SU-DHL-6 (cell line): Measurements from ENCODE around the gene CCNG1.

ENCODE experiments used
- H2AFZ ChIP-seq: fragments of 200-600 bp; sonication (generic); 2 replicates; pipeline ENCODE4 v1.6.1; 2014; ENCODE audit warnings: low read depth, mild to moderate bottlenecking, moderate library complexity, mixed read lengths, antibody characterized with exemption, low read length; ENCODE audit not compliant: severe bottlenecking
- H3F3A ChIP-seq: fragments of 200-600 bp; shearing (Covaris generic); 2 replicates; pipeline ENCODE4 v1.6.0; 2016; ENCODE audit warnings: antibody characterized with exemption, mild to moderate bottlenecking; ENCODE audit not compliant: insufficient read depth
- H3K27ac ChIP-seq: fragments of 200-600 bp; sonication (generic); 2 replicates; pipeline ENCODE4 v1.5.1; 2016; ENCODE audit warnings: low read depth, mild to moderate bottlenecking, low read length, moderate library complexity, mixed read lengths
- H3K27me3 ChIP-seq: fragments of 200-600 bp; sonication (generic), shearing (Covaris generic); 2 replicates; pipeline ENCODE4 v1.6.0; 2014; ENCODE audit warnings: mild to moderate bottlenecking, low read length
- H3K36me3 ChIP-seq: fragments of 200-600 bp; sonication (generic); 2 replicates; pipeline ENCODE4 v1.6.1; 2014; ENCODE audit warnings: mild to moderate bottlenecking, low read length, mixed read lengths
- H3K4me2 ChIP-seq: fragments of 300-600, 200-600 bp; shearing (Covaris generic), sonication (generic); 2 replicates; pipeline ENCODE4 v1.6.0; 2014; ENCODE audit warnings: low read length, low read depth, mild to moderate bottlenecking; ENCODE audit not compliant: poor library complexity, severe bottlenecking
- H3K4me3 ChIP-seq: fragments of 200-600 bp; sonication (generic); 2 replicates; pipeline ENCODE4 v1.5.1; 2014; ENCODE audit warnings: antibody characterized with exemption, low read length, mild to moderate bottlenecking, mixed read lengths; ENCODE audit not compliant: insufficient read depth, poor library complexity, severe bottlenecking
- H3K79me2 ChIP-seq: fragments of 200-600 bp; sonication (generic); 2 replicates; pipeline ENCODE4 v1.6.1; 2014; ENCODE audit warnings: mild to moderate bottlenecking, low read length, moderate library complexity; ENCODE audit not compliant: insufficient read depth
- H3K9ac ChIP-seq: fragments of 200-600 bp; sonication (generic); 2 replicates; pipeline ENCODE4 v1.7.0; 2014; ENCODE audit warnings: mild to moderate bottlenecking, low read length
- H3K9me2 ChIP-seq: fragments of 200-600 bp; sonication (generic); replicated peaks from 2 replicates; pipeline ENCODE4 v1.6.1; 2014; ENCODE audit warnings: low read length; ENCODE audit not compliant: insufficient read depth
- H3K9me3 ChIP-seq: fragments of 200-600 bp; sonication (generic); 2 replicates; pipeline ENCODE4 v1.6.1; 2014; ENCODE audit warnings: low read length, mixed read lengths; ENCODE audit not compliant: insufficient read depth
- H4K20me1 ChIP-seq: fragments of 200-600 bp; sonication (generic); 2 replicates; pipeline ENCODE4 v1.6.1; 2014; ENCODE audit warnings: low read depth, mild to moderate bottlenecking, antibody characterized with exemption, low read length, moderate library complexity, mixed read lengths
- EZH2phosphoT487 ChIP-seq: fragments of 200-600 bp; sonication (generic), shearing (Covaris generic); conservative IDR thresholded peaks from 2 replicates; pipeline ENCODE4 v1.6.1; 2018; ENCODE audit warnings: mild to moderate bottlenecking, antibody characterized with exemption, low read length, moderate library complexity, mixed read lengths
- TF ChIP-seq, protein P1 (sequence below): fragments of 200-600 bp; sonication (generic); IDR thresholded peaks from one replicate; pipeline ENCODE4 v1.5.1; 2017; ENCODE audit warnings: antibody characterized with exemption, mild to moderate bottlenecking, low read length, moderate library complexity; ENCODE audit not compliant: insufficient read depth, poor library complexity, severe bottlenecking

Gene CCNG1

GRCh38 chr5:163447875-163448274 lies 10.5 kb downstream of the CCNG1 start:
- H3K36me3 ChIP-seq, result peaks cover 66% of the 10 kb centered on the region; the same call in 1 of the 2 replicates
- H2AFZ ChIP-seq, result no peak overlapping the region
- 0 out of 2 replicates have a peak, but pooled peaks cover 4% of the 10 kb centered on the region for H4K20me1 ChIP-seq
- H3K4me2 ChIP-seq, result no peak overlapping the region
- H3F3A ChIP-seq, result peaks cover 43% of the 10 kb centered on the region; the same call in 1 of the 2 replicates
- no peaks in the 10 kb centered on the region for H3K9me2 ChIP-seq
- no peak overlapping the region for H3K9ac ChIP-seq
- H3K27me3 ChIP-seq, result no peaks in the 10 kb centered on the region
- no peak for TF ChIP-seq EZH2phosphoT487
- TF ChIP-seq, protein P1, sequence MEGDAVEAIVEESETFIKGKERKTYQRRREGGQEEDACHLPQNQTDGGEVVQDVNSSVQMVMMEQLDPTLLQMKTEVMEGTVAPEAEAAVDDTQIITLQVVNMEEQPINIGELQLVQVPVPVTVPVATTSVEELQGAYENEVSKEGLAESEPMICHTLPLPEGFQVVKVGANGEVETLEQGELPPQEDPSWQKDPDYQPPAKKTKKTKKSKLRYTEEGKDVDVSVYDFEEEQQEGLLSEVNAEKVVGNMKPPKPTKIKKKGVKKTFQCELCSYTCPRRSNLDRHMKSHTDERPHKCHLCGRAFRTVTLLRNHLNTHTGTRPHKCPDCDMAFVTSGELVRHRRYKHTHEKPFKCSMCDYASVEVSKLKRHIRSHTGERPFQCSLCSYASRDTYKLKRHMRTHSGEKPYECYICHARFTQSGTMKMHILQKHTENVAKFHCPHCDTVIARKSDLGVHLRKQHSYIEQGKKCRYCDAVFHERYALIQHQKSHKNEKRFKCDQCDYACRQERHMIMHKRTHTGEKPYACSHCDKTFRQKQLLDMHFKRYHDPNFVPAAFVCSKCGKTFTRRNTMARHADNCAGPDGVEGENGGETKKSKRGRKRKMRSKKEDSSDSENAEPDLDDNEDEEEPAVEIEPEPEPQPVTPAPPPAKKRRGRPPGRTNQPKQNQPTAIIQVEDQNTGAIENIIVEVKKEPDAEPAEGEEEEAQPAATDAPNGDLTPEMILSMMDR, result no peak
- H3K4me3 ChIP-seq, result no peak overlapping the region
- no peak overlapping the region for H3K27ac ChIP-seq
- no peaks in the 10 kb centered on the region for H3K9me3 ChIP-seq
- H3K79me2 ChIP-seq, result peaks cover 2% of the 10 kb centered on the region; the same call in 1 of the 2 replicates

DNA sequence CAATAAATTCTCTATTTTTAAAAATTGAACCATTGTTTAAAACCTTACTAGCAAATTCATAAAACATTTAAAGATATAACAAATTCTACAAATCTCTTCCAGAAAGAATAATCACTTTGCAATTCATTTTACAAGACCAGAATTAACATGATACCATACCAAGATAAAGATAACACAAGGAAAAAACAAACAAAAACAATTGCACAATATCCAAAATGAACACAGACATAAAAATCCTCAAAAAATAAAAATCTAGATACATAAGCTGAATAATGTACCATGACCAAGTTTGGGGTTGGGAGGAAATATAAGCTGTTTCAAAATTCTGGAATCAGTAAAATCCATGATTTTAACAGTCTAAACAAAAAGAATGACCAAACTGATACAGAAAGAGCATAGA lies 11.1 kb downstream of the CCNG1 start:
- Histone ChIP-seq H3K36me3 (peaks cover 68% of the 10 kb centered on the region; the same call in 1 of the 2 replicates), H2AFZ (no peak overlapping the region), H3F3A (peaks cover 49% of the 10 kb centered on the region; the same call in 1 of the 2 replicates), H3K79me2 (peaks cover 2% of the 10 kb centered on the region; the same call in 1 of the 2 replicates), H3K27me3 (no peaks in the 10 kb centered on the region), H4K20me1 (0 out of 2 replicates have a peak, but pooled peaks cover 4% of the 10 kb centered on the region), H3K4me2 (no peak overlapping the region), H3K27ac (no peak overlapping the region), H3K9ac (no peak overlapping the region), H3K9me2 (no peaks in the 10 kb centered on the region), H3K9me3 (no peaks in the 10 kb centered on the region), H3K4me3 (no peak overlapping the region)
- TF ChIP-seq, protein P1, result no peak
- TF ChIP-seq EZH2phosphoT487, result no peak

- Histone ChIP-seq H3K9me3 (no peaks in the 10 kb centered on the region), H4K20me1 (no peaks in the 10 kb centered on the region), H3K79me2 (peaks cover 15% of the 10 kb centered on the region; the same call in 1 of the 2 replicates), H3K27ac (no peak overlapping the region), H3K9me2 (no peaks in the 10 kb centered on the region), H3K36me3 (peaks cover 54% of the 10 kb centered on the region; the same call in 1 of the 2 replicates), H3K4me3 (no peak overlapping the region), H3K27me3 (no peaks in the 10 kb centered on the region), H3K9ac (no peak overlapping the region), H3F3A (peaks cover 46% of the 10 kb centered on the region; the same call in 1 of the 2 replicates), H2AFZ (no peak overlapping the region), H3K4me2 (no peak overlapping the region)
- TF ChIP-seq, protein P1, result no peak
- no peak for TF ChIP-seq EZH2phosphoT487
Observed at GRCh38 chr5:163451489-163451888, 14.1 kb downstream of the CCNG1 start.
